ENCODE measurements around the gene PLRG1.

- TF ChIP-seq CTCF (conservative IDR thresholded peaks at IDR 0.05 in 1 of 2, IDR thresholded peaks at IDR 0.05 in 1 of 2; ENCODE audit: low read depth in 1 of 2, low read length in 2 of 2) = no peak
- TF ChIP-seq EZH2 (IDR thresholded peaks at IDR 0.05; ENCODE audit: low read length, missing control alignments) = no peak
These were observed 65.0 kb downstream of the PLRG1 start for GRCh38 chr4:154485127-154485773.

Data from fibroblast of lung (primary cell).